Parietal lobe (tissue), 1 donor: ENCODE results near the gene KIF15. TPM values are rescaled to one million over a fixed set of nuclear protein-coding genes. Genes with fewer than 3 reads are reported as not detected.

ENCODE experiments used
- total RNA-seq: library from RNA; depleted of rRNA; stranded (reverse); fragments of >200 nt; gene quantifications from one replicate; pipeline ENCODE4 v1.2.3, GENCODE V29; 2014

KIF15 gene
- total RNA-seq = 11.0 TPM

DNA sequence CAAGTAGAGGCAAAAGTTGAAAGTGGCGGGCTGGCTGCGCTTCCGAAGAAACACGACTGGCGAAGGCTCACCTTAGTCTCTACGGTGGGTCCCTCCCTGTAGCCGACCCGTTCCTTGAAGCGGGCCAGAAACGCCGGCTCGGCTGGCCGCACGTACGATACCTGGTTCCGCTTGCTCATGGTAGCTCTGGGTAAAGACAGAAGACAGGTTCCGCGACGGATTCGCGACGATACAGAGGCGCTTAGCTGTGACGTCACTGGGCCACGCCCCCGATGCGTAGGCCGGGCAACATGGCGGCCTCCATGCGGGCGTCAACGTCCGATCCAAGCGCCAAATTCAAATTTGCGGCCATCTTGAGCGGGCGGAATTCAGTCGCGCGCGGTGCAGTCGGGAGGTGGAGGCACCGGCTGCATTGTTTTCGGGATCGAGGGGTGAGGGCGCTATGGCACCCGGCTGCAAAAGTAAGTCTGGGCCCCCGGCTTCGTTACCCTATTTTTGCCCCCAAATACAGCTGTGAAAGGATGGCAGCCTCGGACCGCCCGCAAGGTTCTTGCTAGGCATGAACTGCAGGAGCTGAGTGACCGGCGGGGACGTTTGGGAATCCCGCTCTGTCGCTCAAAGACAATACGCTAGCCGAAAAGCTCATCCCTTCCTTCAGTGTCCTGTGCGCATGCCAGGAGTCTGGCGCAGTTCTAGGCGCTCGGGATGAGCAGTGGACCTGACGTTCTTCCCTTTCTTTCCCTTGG lies at the start of gene KIF15, which contains the start of gene KIAA1143:
KIF15 (plus strand) TSS at position 371 of the 746 bp plus-strand sequence; CDS start at position 443, 72 bp downstream.
KIAA1143 (minus strand) TSS at position 196 of the 746 bp plus-strand sequence; CDS start at position 179, 17 bp downstream.

DNA sequence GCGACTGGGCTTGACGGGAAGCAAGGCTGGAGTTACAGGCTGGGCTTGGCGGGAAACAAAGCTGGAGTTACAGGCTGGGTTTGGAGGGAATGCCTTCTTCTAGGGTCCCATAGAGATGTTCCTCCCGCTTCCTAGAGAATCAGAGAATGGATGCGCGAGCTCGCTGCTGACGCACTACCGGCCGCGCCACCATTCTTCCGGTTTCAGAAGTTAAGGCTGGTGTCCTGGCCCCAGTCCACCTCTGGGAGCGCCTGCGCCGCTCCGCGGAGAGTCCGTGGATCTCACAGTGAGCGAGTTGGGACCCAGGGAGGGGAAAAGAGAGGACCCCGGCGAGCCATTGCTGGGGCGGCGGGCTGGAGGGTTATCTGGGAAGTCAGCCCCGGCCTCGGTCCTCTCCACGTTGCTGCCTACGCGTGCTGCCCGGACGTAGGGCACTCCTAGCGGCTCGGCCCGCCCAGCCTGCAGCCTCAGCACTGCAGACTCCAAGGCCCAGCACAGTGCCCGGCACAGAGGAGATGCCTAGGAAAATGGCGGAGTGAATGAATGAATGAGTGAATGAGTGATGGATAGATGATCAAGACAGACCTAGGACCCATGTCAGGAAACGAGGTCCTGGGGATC lies 49.0 kb upstream of the KIF15 start, which contains the start of gene ZNF502:
ZNF502 (plus strand) TSS at position 206 of the 621 bp plus-strand sequence. CDS start 7,602 bp downstream, outside the sequence.

DNA sequence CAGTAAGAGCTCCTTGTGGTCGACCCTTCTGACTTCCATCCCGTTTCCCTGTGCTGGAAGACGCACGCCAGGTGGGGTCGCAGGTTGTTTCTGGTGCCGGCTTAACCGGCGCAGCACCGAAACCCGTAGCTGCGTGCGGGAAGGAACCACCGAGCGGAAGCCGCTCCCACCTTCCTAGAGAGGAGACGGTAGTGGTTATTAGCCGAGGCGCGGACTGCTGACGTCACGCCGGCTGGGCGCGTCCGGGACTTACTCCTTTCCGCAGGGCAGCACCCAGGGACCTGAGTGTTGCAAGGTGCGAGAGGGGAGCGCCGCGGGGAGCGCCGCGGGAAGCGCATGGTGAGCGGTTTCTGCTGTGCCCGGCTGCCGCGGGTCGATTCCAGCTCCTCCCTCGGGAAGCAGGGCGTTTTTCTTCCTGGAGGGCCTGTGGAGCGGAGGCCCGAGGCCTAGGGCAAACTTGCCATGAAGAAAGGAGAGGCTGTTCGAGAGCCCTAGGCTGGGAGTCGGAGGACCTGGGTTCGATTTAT lies 32.1 kb upstream of the KIF15 start, which contains the start of gene ZNF501:
ZNF501 (plus strand) TSS at position 252 of the 527 bp plus-strand sequence. CDS start 4,787 bp downstream, outside the sequence.

DNA sequence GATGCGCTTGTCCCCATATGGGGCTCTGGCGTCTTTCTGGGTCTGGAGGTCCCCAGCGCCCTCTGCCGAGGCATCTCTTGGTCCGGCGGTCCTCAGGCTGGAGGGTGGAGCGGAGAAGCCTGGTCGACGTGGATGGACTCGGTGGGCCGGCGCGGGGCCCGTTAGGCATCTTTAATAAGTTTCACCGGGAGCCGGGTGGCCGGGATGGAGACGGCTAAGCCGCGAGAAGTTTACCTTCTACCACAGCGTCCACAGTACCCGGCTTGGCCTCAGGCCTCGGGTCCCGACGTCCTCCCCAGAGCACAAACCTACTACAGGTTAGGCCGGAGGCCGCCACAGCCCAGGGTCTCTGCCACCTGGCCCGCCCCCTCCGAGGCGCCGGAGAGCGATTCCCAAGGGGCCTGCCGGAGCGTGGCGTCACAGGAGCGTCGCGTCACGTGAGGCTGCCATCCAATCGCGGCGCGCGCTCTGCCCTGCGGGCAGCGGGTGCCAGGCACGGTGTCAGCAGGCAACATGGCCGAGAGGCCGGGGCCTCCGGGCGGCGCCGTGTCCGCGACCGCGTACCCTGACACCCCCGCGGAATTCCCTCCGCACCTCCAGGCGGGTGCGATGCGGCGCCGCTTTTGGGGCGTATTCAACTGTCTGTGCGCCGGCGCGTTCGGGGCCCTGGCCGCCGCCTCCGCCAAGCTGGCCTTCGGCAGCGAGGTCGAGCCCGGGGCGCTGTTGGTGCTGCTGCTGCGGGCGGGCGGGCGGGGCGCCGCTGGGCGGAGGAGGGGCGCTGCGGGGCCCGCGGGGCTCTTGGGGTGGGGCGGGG lies 100.0 kb downstream of the KIF15 start, which contains the start of gene TMEM42:
TMEM42 (plus strand) TSS at position 501 of the 814 bp plus-strand sequence; CDS start at position 514, 13 bp downstream.

GRCh38 chr3:44874308-44874707 lies 112.7 kb downstream of the KIF15 start, which contains the start of gene TGM4:
Gene TGM4, plus strand, starts transcription at chr3:44874608. Its CDS starts 71 bp downstream, at chr3:44874679.

Other genes with a start within 250 kb of the KIF15 start
- gene ZKSCAN7, start 206.6 kb upstream of the KIF15 start, total RNA-seq = 47.3 TPM
- 28.5 TPM for gene ZNF660, start 176.8 kb upstream of the KIF15 start, total RNA-seq
- 68.2 TPM for gene ZNF197, start 136.8 kb upstream of the KIF15 start, total RNA-seq
- 42.3 TPM for gene ZNF35, start 113.1 kb upstream of the KIF15 start, total RNA-seq
- gene ZNF502, start 49.1 kb upstream of the KIF15 start, total RNA-seq = 14.1 TPM
- 25.0 TPM for gene ZNF501, start 32.2 kb upstream of the KIF15 start, total RNA-seq
- gene KIAA1143, start 175 bp upstream of the KIF15 start, total RNA-seq = 25.0 TPM
- gene TMEM42, start 100.1 kb downstream of the KIF15 start, total RNA-seq = 5.3 TPM
- not detected for gene TGM4, start 112.8 kb downstream of the KIF15 start, total RNA-seq
- gene ZDHHC3, start 214.4 kb downstream of the KIF15 start, total RNA-seq = 50.4 TPM
- gene EXOSC7, start 214.4 kb downstream of the KIF15 start, total RNA-seq = 36.6 TPM